MM.1S (cell line): ENCODE measurements around the gene SPCS1.

Experiments
- EZH2 ChIP-seq: fragments of 300-600 bp; sonication (generic); optimal IDR thresholded peaks from 2 replicates; pipeline ENCODE3; 2017; ENCODE audit warnings: low read depth, mild to moderate bottlenecking, antibody characterized with exemption, low read length, mixed read lengths
- EZH2phosphoT487 ChIP-seq: fragments of 300-600 bp; sonication (generic); IDR thresholded peaks from 2 replicates; pipeline ENCODE4 v1.6.1; 2018; ENCODE audit warnings: antibody characterized with exemption, low read length
- TF ChIP-seq, protein P1 (sequence below): fragments of 300-600 bp; sonication (generic); IDR thresholded peaks from 2 replicates; pipeline ENCODE4 v1.5.1; 2016; ENCODE audit warnings: antibody characterized with exemption, low read length, mixed read lengths

DNA sequence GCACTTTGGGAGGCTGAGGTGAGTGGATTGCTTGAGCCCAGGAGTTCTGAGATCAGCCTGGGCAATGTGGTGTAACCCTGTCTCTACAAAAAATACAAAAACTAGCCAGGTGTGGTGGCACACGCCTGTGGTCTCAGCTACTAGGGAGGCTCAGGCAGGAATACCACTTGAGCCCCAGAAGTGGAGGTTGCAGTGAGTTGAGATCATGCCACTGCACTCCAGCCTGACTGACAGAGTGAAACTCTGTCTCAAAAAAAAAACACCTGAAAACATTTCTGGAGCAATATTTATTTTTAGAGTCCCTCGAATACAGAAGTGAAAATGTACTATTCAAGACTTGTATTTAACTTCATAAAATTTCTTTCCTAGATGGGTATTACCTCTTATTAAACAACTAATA lies 4.6 kb downstream of the SPCS1 start:
- TF ChIP-seq, protein P1, sequence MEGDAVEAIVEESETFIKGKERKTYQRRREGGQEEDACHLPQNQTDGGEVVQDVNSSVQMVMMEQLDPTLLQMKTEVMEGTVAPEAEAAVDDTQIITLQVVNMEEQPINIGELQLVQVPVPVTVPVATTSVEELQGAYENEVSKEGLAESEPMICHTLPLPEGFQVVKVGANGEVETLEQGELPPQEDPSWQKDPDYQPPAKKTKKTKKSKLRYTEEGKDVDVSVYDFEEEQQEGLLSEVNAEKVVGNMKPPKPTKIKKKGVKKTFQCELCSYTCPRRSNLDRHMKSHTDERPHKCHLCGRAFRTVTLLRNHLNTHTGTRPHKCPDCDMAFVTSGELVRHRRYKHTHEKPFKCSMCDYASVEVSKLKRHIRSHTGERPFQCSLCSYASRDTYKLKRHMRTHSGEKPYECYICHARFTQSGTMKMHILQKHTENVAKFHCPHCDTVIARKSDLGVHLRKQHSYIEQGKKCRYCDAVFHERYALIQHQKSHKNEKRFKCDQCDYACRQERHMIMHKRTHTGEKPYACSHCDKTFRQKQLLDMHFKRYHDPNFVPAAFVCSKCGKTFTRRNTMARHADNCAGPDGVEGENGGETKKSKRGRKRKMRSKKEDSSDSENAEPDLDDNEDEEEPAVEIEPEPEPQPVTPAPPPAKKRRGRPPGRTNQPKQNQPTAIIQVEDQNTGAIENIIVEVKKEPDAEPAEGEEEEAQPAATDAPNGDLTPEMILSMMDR = no peak
- TF ChIP-seq EZH2 = no peak
- TF ChIP-seq EZH2phosphoT487 = no peak
